Kidney glomerular epithelial cell (primary cell): ENCODE results near the gene FBXO2.
"Not testable (repeated sequence)": the region's sequence is repeated elsewhere in the genome, so short reads cannot be mapped to it uniquely, and the experiment has no call there.

Experiments used
- DNase-seq: peaks from one replicate; lab custom pipeline; 2025; lab: John Stamatoyannopoulos, UW

The FBXO2 gene

DNA sequence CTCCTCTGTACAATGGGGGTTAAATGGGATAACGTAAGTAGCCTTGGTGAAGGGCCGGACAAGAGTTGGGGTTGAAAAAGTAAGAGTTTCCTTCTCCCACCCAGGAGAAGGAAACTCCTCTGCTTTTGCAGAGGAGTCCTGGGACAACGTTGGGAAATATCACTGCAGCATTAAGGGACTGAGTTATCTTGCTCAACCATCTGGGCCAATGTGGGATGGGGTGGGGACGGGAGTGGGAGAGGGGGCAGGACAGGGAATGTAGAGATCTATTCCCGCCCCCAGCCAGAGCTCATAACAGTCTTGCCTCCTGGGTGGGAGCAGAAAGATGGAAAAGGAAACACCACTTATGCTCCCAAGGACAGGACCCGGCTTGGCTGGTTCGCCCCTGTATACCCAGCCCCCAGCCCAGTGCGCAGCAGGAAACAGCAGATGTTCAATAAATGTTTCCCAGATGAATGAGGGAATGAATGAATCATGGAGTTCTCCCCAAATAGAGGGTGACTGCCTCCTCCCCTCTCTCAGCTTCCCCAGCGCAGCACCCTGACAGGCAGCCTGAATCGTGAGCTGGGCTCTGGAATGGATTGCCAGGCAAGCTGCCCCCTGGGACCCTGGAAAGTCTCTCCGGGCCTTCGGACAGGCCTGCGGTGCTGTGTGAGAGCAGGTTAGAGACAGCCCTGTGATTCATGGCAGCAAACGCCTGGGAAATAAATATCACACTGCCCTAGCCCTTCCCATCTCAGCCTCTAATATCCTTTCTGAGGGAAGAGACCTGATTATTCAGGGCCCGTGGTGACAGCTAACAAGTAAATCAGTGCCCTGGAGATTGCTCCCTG lies 24.8 kb downstream of the FBXO2 start:
- DNase-seq: no peak

DNA sequence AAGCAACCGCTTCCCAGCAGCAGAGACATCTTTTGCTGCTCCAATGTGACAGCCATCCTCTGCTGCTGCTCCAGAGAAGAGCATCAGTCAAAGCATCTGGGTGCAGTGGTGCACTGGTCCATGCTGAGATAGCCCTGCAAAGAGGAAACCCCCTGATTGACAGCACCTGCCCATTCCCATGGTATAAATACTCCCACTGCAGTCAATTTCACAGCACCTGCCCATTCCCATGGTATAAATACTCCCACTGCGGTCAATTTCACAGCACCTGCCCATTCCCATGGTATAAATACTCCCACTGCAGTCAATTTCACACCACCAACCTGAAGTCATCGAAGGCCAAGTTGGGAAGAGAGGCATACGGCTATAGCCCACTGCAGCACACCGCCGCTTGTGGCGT lies 25.5 kb downstream of the FBXO2 start:
- DNase-seq: no peak

DNA sequence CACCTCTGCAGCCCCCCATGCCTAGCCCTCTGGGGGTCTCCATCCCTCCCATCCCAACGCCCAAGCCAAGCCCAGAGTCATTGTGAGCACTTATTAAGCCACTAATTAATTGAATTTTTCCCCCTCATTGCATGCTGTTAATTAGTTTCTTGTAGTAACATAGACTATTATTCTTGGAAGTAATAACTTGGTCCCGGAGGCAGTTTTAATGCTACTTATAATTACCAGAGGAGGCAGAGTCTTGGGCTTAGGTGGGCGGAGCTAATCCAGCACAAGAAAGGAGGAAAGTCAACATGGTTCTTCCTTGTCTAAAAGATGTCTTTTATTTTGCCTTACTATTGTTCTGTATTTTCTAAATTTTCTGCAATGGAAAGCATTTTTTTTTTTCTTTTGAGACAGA lies 27.7 kb downstream of the FBXO2 start:
- no peak for DNase-seq

DNA sequence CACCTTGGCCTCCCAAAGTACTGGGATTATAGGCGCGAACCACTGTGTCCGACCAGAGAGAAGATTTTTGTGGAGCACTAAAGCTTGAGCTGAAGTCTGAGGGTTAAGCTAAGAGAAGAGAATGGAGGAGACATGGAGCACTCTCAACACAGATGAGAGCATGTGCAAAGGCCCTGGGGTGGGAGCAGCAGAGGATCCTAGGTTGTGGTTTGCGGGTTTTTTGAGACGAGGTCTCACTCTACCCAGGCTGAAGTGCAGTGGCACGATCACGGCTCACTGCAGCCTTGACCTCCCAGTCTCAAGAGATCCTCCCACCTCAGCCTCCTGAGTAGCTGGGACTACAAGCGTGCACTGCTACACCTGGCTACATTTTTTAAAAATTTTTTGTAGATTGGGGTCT lies 30.5 kb downstream of the FBXO2 start:
- no peak for DNase-seq

DNA sequence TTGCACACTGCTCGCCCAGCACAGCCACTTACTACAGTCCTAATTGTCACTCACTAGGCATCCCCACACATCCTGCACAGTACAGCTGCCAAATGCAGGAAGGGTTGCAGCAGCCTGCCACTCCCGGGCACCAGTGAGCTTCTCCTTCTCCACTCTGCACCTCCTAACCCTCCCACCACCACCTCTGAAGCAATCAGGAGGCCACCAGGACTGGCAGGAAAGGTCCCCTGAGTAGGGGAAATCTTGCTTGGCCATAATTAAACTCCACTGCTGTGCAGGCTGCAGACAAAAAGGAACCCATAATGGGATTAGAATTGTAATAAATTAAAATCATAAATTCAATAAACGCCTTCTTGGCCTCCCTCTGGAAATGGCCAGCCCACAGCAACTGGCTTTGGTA lies 31.8 kb downstream of the FBXO2 start:
- no peak for DNase-seq

DNA sequence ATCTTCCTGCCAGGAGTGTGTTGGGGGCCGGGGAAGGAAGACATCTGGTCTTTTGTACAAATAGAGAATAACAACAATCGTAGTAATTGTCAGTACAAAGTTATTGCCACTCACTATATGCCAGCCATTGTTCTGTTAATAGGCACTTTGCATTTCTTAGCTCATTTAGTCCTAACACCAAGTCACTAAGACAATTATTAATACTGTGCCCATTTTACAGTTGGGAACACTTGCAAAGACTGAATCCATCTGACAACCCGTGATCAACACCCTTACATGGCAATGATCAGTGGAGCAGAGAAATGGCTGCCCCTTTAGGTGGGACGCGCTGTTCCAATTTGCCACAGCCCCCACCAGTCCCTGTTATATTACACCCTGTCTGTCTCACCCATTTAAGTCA lies 33.3 kb downstream of the FBXO2 start:
- DNase-seq: no peak

DNA sequence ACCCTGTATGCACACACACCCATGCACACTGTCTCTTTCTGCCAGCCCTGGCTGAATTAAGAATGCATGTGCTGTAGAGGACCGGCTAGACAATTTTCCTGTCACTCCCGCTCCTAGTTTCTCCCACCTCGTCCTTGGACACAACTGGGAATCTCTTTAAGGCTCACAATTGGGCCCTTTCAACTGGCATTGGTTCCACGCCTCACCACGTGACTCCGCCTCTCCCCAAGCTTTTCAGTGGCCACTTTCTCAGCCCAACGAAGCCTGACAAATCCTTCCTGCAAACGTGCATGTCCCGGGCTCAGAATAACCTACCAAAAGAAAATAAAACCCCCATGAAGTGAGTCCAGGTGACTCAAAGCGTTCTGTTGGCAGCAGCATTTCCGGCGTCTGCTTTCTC lies 33.8 kb downstream of the FBXO2 start:
- no peak for DNase-seq

DNA sequence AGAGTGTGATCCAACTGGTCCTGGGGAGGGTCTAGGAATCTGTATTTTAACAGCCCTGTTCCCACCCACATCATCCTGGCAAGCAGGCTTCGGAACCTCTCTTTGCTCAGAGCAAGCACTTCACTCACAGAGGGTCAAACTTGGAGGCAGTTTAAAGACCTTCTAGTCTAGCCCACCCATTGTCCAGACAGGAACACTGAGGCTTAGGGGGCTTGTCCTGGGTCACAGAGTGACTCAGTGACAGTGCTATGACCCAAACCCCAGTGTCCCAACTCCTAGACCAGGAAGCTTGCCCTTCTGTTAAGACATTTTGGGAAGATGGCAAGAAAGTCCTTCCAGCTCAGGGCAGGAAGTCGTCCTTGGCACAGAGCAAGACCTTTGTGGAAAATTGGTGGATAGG lies 36.5 kb downstream of the FBXO2 start:
- DNase-seq: no peak

DNA sequence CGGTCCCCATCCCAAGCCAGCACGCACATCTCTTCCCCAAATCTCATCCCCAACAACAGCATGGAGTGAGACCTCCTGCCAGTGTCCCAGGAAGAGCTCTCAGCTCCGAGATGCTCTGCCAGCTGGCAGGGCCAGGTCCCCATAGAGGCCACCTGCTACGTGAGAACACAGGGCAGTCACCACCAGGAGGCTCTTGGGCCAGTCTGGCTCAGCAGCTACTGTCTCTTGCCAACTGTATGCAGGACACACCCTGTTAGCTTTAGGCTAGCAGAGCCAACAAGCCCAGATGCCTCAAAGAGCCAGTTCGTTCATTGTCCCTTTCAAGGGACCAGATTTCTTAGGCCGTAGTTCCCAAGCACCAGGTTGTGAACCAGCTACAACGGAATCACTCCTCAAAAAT lies 36.9 kb downstream of the FBXO2 start:
- no peak for DNase-seq

DNA sequence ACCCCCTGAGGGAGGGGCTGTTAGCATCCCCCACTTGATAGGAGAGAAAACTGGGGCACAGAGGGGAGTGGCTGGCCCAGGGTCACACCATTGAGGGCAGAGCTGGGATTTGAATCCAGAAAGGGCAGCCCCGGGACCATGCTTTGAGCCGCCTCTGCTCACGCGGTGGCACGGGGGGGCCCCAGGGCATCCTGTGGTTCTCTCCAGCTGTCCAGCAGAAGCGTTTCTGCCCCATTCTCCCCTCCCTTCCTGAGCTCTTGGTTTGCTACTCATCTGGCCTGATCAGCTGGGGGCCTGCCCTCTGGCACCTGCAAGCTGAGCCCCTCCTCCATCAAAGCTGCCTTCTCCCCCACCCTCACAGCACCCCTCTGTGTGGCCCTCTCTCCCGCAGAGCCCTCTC lies 37.5 kb downstream of the FBXO2 start:
- no peak for DNase-seq

DNA sequence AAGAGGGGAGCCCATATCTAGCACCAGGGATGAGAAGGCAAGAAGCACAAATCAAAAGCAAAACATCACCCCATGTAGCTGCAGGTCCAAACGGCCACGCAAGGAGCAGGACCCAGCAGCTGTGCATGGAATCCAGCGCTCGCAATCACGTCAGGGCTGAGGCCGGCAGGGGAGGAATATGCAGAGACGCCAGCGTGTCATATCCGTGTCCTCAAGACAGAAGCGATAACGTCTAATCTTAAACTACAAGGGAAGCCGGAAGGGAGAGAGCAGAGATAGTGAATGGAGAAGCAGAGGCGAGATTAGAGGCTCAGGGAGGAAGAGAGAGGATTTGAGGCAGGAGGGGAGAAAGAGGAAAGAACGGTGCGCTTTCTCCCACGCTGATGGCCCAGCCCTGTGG lies 39.1 kb downstream of the FBXO2 start:
- no peak for DNase-seq

DNA sequence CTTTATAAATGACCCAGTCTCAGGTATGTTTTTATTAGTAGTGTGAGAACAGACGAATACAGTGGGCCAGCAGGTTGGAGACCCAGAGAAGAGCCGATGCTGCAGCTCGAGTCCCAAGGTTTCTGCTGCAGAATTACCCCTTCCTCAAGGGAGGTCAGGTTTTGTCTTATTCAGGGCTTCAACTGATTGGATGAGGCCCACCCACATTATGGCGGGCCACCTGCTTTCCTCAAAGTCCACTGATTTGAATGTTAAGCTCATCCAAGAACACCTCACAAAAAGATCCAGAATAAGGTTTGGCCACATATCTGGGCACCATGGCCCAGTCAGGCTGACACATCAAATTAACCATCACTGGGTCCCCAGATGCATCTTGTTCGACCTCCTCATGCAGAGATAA lies 40.9 kb downstream of the FBXO2 start:
- no peak for DNase-seq

DNA sequence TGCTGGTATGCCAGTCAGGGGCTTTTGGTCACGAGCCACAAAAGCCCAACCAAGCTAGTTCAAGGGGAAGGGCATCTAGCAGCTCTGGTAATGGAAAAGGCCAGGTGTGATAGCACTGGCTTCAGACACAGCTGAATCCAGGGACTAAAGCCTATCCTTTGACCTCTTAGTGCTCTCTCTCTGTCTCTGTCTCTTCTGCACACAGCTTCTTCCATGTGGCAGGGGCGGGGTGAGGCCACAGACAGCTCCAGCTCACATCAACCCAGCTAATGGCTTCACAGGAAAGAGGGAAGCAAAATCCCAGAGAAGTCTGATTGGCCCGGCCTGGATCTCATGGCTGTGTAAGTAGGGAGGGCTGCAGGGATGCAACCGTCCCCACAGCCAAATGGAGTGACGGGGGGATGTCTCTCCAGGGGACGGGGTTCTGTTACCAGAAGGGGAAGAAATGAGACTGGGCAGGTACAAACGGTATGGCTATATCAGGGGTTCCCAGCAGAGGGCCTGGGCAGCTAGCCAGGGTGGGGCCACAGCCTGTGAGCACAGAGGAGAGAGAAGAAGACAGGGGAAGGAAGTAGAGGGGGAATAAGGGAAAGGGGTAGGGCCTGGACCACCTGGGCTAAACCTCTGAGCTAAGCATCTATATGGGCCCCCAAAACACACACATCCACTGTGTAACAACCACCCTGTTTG lies 42.4 kb downstream of the FBXO2 start:
- no peak for DNase-seq

DNA sequence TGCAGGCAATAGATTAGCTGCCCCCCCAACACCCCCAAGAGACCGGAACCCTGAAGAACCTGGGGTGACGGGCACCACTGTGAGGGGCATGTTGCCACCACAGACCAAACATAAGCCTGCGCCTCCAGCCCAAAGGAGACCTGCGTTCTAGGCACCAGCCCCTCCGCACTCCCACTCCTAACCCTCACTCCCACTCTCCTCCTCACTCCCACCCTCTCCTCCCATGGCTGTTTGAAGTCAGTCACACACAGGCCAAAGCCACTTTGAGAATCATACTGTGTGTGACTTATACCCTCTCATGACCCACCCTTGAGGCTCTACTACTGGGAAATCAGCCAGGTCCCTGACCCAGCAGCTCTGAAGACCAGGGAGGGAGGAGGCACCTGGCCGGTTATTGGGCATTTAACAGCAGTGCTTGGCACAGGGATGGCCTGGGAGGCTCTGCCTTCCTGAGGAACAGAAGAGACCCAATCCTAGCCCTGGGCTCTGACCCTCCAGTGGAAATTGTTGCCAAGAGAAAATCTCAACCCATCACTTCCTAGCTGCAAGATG lies 43.5 kb downstream of the FBXO2 start:
- no peak for DNase-seq

DNA sequence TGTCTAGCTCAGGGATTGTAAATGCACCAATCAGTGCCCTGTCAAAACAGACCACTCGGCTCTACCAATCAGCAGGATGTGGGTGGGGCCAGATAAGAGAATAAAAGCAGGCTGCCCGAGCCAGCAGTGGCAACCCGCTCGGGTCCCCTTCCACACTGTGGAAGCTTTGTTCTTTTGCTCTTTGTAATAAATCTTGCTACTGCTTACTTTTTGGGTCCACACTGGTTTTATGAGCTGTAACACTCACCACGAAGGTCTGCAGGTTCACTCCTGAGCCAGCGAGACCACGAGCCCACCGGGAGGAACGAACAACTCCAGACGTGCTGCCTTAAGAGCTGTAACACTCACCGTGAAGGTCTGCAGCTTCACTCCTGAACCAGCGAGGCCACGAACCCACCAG lies 44.9 kb downstream of the FBXO2 start:
- not testable (repeated sequence) for DNase-seq

DNA sequence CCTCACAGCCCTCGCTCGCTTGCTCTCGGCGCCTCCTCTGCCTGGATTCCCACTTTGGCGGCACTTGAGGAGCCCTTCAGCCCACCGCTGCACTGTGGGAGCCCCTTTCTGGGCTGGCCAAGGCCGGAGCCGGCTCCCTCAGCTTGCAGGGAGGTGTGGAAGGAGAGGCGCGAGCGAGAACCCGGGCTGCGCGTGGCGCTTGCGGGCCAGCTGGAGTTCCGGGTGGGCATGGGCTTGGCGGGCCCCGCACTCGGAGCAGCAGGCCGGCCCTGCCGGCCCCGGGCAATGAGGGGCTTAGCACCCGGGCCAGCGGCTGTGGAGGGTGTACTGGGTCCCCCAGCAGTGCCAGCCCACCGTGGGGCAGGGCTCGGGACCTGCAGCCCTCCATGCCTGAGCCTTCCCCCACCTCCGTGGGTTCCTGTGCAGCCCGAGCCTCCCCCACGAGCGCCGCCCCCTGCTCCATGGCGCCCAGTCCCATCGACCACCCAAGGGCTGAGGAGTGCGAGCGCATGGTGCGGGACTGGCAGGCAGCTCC lies 45.6 kb downstream of the FBXO2 start:
- not testable (repeated sequence) for DNase-seq

DNA sequence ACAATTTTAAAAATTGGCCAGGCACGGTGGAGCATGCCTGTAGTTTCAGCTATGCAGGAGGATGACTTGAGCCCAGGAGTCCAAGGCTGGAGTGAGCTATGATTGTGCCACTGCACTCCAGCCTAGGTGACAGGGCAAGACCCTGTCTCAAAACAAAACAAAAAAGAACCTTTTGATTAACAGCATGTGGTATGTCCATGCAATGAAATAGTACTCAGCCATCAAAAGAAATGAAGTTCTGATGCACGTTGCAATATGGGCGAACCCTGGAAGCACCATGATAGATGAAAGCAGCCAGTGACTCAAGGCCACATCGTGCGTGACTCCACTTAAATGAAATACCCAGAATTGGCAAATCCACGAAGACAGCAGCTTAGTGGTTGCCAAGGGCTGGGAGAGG lies 47.5 kb downstream of the FBXO2 start:
- no peak for DNase-seq

DNA sequence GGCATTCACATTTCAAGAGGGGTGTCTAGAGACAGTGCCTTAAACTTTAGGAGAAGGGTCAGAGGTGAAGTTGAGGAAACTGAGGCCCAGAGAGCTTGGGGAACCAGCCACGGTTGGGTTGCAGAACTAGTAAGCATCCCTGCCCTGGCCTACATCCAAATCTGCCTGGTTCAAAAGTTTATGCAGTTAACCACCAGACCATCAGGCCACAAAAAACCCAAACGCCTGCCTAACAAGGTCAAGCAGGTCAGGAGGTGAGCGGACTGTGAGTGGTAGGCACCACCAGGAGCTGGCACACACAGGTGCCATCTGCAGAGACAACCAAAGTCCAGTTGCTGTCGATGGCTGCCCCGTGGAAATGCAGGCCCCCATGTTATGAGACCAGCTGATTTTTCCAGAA lies 51.2 kb downstream of the FBXO2 start:
- no peak for DNase-seq

DNA sequence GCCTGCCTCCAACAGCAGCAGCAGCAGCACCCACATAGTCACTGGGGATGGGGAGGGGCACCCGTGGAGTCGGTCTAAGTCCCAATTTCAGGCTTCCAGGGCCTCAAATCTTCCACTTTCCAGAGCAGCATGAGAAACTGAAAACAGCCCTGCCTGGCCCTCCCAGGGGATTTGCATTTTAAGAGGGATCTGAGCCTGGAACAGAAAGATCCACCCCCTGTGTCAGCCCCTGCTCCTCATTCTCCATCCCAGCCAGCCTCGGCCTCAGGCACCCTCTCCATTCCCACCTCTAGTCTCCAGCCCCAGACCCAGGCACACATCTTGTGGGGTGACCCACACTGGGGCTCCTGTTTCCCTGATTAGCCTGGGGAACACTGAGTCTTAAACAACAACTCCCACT lies 51.8 kb downstream of the FBXO2 start:
- no peak for DNase-seq

DNA sequence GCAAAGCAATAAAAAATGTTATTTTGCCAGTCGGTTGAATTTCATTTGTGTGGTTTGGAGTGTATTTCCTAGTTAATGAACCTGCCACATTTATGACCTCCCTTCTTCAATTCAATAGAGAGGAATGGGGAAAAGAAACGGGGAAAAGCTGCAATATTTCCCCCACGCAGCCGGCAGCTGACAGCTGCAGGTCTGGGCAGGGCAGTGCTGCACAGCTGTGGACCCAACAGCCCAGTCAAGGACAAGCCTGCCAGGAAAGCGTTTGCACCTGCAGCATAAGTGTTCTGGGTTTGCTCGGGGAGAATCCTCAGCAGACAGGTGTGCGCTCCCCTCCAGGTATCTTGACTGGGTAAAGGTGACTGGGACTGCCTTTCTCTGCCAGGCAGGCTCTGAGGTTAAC lies 53.4 kb downstream of the FBXO2 start:
- DNase-seq: no peak

DNA sequence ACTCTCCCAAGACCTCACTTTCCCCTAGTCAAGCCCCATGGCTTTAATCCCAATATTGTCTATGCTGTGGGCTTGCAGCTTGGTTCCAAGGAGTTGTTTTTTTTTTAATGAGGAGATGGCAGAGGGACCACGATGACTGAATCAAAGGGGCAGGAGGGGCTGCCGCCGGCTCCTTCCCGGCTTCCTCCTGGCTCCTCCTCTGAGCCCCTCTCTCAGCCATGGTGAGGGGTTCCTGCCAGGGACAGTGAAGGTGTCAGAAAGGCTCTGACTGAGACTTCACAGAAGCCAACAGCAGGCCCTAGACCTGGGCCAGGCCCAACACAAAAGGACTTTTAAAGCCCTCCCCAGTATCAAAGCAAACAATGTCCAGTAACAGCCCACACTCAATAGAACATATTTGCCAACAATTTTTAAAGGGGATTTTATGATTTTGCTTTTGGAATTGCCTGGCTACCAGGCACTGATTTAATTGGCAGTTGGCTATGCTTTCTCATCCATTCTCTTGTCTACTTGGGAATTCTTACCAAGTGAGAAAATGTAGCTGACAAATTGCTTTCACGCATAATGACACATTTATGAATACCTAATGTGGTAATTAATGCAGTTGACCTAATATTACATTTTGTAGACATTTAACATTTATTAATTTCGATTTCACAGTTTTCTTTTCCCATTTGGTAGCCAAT lies 54.2 kb downstream of the FBXO2 start:
- no peak for DNase-seq

DNA sequence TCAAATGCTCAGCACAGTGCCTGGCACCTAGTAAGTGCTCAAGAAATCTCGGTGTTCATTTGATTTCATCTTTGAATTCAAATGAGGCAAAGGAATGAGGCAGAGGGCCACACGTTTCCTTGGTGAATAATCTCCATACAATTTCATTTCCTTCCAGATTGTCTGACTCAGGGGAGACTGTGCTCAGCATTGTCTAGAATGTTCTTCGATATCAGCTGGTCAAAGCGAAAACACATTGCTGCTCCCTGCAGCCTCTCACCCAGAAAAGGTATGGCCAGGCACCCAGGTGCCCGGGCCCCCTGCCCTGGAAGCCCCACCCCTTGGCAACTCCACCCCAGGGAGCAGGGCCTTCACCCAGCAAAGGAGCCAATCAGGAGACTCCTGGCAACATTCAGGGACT lies 55.8 kb downstream of the FBXO2 start:
- DNase-seq: no peak
